GM21786 (cell line): ENCODE data around the gene LRRTM3.

Source experiments
- ATAC-seq: cut with Tn5 transposase; IDR thresholded peaks from one replicate; pipeline ENCODE4 v1.9.1; 2021; ENCODE audit not compliant: unreplicated experiment

Gene LRRTM3

DNA sequence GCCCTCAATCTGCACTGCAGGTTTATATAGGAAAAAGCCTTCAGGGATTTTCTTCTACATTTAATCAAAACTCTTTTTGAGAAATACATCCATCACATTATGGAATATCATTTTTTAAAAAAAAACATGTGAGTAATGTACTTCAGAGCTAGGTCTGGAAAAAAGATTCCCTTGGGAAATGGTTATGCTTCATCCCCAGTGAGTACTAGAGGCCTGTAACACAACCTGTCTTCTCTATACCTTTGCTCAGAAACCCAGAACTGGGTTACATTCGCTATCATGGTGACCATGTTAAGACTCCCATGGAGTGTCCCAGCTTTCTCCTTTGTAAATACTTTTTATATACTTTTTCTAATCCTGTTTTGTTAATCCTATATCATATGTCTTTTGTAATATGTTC lies 186.9 kb downstream of the LRRTM3 start:
- no peak for ATAC-seq

DNA sequence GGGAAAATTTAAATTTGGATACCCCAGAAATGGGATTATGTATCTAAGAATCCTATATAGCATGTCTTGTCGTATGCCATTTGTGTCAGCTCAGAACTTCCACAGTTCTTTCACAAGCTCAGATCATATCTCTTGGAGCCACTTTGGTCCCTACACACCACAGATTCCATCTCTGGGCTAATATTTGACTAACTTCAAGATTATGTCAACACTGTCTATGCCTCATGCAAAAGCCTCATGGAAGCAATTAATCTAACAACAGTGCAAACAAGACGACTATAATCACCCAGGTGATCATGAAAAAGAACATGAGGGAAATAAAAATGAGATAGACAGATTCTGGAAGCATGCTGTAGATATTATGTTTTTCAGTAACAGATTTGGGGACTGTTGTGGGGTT lies 189.1 kb downstream of the LRRTM3 start:
- no peak for ATAC-seq

DNA sequence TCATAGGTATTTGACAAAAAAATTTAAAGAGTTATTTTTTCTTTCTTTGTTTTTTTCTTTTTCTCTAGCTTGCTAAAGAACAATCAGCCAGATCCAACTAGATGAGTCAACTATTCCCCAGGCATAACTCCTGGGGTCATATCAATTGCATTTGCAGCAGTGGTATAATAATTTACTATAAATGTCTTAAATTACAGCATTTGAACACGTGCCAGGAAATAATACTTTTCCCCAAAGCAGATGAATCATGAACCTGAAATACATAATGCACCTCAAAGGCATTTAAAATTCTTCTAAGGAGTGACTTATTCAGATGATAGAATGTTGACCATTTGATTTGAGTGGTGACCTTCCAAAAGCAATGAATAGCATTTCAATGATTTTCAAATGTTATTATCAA lies 190.1 kb downstream of the LRRTM3 start:
- no peak for ATAC-seq

DNA sequence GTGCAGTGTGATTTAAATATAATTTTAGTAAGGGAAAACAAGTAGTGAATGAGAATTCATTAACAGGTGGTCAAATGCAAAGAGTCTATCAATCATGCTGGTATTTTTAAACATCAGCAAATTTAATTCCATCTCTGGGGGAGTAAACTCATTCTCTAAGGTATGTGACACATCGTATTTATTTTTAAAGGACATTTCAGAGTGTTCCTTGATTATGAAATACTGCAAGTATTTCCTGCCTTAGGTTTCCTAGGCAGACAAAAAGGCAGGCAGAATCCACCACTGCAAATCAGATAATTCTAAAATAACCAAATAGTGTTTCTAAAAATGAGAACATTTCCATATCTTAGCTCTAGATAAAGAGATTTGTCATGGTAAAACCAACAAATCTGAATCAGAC lies 193.8 kb downstream of the LRRTM3 start:
- ATAC-seq = no peak

DNA sequence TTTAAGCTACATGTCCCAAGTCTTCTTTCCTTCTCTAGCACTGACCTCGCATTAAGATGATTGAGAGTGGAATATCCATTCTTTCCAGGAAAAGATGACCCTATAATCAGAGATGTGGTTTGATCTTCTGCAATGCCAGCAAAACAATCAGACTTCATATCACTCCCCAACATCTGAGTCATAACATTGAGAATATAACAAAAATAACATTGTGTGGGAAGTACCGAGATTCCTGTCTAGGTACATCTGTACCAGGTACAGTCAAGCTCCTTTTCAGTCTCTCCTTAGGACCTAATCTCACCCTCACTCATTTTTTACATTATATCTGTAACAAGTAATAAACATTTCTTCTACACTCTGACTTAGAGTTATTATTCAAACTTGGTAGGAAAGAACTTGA lies 201.6 kb downstream of the LRRTM3 start:
- ATAC-seq = no peak

DNA sequence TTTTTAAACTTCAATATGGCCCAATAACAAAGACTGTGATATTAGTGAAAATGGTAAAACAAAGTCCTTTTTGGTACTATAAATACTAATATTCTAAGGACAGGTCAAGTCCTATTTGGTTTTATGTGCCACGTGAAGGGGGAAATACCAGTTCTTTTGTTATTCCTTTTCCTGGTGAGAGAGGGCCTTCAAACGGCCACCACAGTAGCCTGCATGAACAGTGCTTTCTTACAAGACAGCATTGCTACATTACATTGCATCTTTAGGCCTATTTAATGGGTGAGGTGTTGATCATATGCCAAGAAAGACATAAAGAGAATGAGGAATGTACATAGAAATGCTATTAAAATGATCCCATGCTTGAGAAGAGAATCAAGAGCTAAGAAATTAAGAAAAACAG lies 214.8 kb downstream of the LRRTM3 start:
- ATAC-seq = no peak

DNA sequence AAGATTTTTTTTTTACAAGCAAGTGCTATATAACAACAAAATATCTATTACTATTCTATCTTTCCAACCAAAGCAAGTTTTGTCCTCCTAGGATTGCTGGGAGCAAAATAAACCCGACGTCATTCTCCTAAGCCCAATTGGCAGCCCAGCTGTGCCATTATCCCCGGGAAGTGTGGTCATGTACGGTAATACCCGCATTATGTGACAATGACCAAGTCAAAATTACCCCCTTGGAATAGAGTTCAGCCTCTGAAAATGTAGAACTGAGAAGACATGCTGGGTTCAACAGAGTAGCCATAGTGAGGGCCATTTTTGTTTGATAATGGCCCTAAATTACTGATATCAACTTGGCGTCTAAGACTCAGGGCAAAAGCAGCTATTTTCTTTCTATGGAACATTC lies 215.5 kb downstream of the LRRTM3 start:
- ATAC-seq = no peak

DNA sequence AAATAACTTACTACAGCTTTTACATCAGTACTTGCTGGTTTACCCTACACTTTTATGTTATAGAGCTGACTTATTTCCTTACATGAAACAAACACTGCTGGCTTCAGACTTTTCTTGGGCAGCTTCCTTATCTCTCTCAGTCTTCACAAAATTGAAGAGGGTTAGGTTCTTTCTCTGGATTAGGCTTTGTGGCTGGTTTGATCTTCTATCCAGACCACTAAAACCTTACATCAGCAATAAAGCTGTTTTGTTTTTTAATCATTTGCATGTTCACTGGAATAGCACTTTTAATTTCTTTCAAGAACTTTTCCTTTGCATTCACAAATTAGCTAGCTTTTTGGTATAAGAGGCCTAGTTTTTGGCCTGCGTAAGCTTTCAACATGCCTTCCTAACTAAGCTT lies 218.7 kb downstream of the LRRTM3 start:
- ATAC-seq = no peak
